Right lobe of liver (tissue), 6 donors: ENCODE measurements around the gene RNF157. TPM values are rescaled to one million over a fixed set of nuclear protein-coding genes. Genes with fewer than 3 reads are reported as not detected.

Source experiments
- ATAC-seq, 4 donors: fragments of 200-7000 bp; cut with Tn5 transposase; one replicate each; pipeline ENCODE4 v1.9.1; 2020; ENCODE audit warnings: mild to moderate bottlenecking in 4 of 4, moderate library complexity in 4 of 4
- DNase-seq, 3 donors: peaks; one replicate each; pipeline ENCODE4 v3.0.0-alpha.2; 2020
- H3K27ac ChIP-seq, 3 donors: fragments of 200-600 bp; one replicate each; pipeline ENCODE4 v1.8.0; 2022
- H3K27me3 ChIP-seq, 2 donors: fragments of 200-600 bp; one replicate each; pipeline ENCODE4 v1.8.0; 2022
- H3K36me3 ChIP-seq, 4 donors: fragments of 200-600 bp; sonication (generic) in 1 of 4; one replicate each; pipeline versions ENCODE4 v1.5.1 to v1.8.0; 2017 to 2022; ENCODE audit warnings: control low read depth in 1 of 4
- H3K4me1 ChIP-seq, 4 donors: fragments of 200-600 bp; sonication (generic) in 1 of 4; one replicate each; pipeline versions ENCODE4 v1.5.1 to v1.8.0; 2017 to 2022; ENCODE audit warnings: control low read depth in 1 of 4
- H3K4me3 ChIP-seq, 3 donors: fragments of 200-600 bp; one replicate each; pipeline ENCODE4 v1.8.0; 2022
- H3K9me3 ChIP-seq, 4 donors: fragments of 200-600 bp; sonication (generic) in 1 of 4; one replicate each; pipeline versions ENCODE4 v1.5.1 to v1.8.0; 2017 to 2022; ENCODE audit warnings: control low read depth in 1 of 4
- POLR2A ChIP-seq: fragments of 450-650 bp; IDR thresholded peaks from one replicate; pipeline ENCODE4 v1.6.1; 2017; ENCODE audit warnings: antibody characterized with exemption, mild to moderate bottlenecking
- WGBS: methylation state at CpG from one replicate; pipeline ENCODE4 v1.1.6; 2018; ENCODE audit warnings: low coverage, low lambda C conversion rate; ENCODE audit not compliant: insufficient coverage; ENCODE audit errors: missing lambda C conversion rate; 5-methylcytosine and 5-hydroxymethylcytosine counted together
- intact Hi-C, 2 donors: fragments of 100-400 bp; cut with DNase I; formaldehyde crosslinking; loops; one replicate each; pipeline versions ENCODE4 v1.11.2 to v1.14.1; 2022
- long read RNA-seq: library from polyadenylated mRNA; unstranded; transcript quantifications from one replicate; pipeline ENCODE4 v2.0.0, GENCODE V29; 2019
- total RNA-seq, 6 experiments: library from RNA; depleted of rRNA in 2 of 6; stranded (reverse); fragments of >200 nt in 2 of 6; fragmentation: NEBNext Ultra II Directional in 3 of 6; extraction: Animal tissue kit (Norgen Biotek cat#: 25700) in 3 of 6; gene quantifications; one replicate each; pipeline versions ENCODE4 v1.1.0 to v1.2.4, GENCODE V29; 2016 to 2023
- TF ChIP-seq, protein P1 (sequence below), 4 donors: fragments of 200-600 bp in 3 of 4; fragments of 450-650 bp in 1 of 4; IDR thresholded peaks; one replicate each; pipeline versions ENCODE4 v1.5.1 to v1.8.0; 2016 to 2022; ENCODE audit warnings: antibody characterized with exemption in 4 of 4, mild to moderate bottlenecking in 2 of 4
- donor health status: DM: no; HTN: yes; CAD: no.
- donor health status: DM: no; HTN: no; CAD: no.
- donor health status: DM: no; HTN: no; CAD: no.
- donor health status: DM: no; HTN: yes; CAD: no.
- donor health status: DM: no; HTN: yes; CAD: no.

Gene RNF157
- 10 to 100 TPM in 2 of 6 experiments, 1 to 10 TPM in 2, under 1 TPM in 2; 0.39 to 14.5 (median 6.0) TPM for total RNA-seq
- long read RNA-seq = 0 reads

GRCh38 chr17:76240461-76241203, at the start of gene RNF157:
Gene RNF157, minus strand, starts transcription at chr17:76240493. Its CDS starts 253 bp downstream, at chr17:76240240.
- WGBS = 3% methylated on average over 17 of the region's 102 CpGs
- peak; percentile 64 to 73 (median 71) for DNase-seq
- no peaks in the 10 kb centered on the region for H3K9me3 ChIP-seq
- TF ChIP-seq POLR2A = peak; percentile 51
- TF ChIP-seq, protein P1, sequence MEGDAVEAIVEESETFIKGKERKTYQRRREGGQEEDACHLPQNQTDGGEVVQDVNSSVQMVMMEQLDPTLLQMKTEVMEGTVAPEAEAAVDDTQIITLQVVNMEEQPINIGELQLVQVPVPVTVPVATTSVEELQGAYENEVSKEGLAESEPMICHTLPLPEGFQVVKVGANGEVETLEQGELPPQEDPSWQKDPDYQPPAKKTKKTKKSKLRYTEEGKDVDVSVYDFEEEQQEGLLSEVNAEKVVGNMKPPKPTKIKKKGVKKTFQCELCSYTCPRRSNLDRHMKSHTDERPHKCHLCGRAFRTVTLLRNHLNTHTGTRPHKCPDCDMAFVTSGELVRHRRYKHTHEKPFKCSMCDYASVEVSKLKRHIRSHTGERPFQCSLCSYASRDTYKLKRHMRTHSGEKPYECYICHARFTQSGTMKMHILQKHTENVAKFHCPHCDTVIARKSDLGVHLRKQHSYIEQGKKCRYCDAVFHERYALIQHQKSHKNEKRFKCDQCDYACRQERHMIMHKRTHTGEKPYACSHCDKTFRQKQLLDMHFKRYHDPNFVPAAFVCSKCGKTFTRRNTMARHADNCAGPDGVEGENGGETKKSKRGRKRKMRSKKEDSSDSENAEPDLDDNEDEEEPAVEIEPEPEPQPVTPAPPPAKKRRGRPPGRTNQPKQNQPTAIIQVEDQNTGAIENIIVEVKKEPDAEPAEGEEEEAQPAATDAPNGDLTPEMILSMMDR (IDR thresholded peaks at IDR 0.05) = no peak
- H3K27me3 ChIP-seq = no peaks in the 10 kb centered on the region
- intact Hi-C loops = no loop called here
- H3K4me3 ChIP-seq = peak within 1 kb of the TSS; percentile 55 to 61 (median 60)
- no peaks in the 10 kb centered on the region for H3K36me3 ChIP-seq
- ATAC-seq = peak; percentile 61 to 82 (median 76)
- H3K4me1 ChIP-seq = peaks cover 0 to 9% (median 4%) of the 10 kb centered on the region in 4 donors
- peak within 1 kb of the TSS in 1 of 3 donors; percentile 25 for H3K27ac ChIP-seq

GRCh38 chr17:76281573-76282371, 41.5 kb upstream of the RNF157 start:
- WGBS = 45% methylated on average over 11 of the region's 23 CpGs
- intact Hi-C loops = loop anchor here (5.0 to 10.0 kb wide), 2 partner anchors 159 to 267 kb away; no protein-coding TSS in a partner anchor
- Histone ChIP-seq H3K4me1 (no peaks in the 10 kb centered on the region), H3K27ac (no peak overlapping the region), H3K9me3 (no peaks in the 10 kb centered on the region), H3K36me3 (no peaks in the 10 kb centered on the region), H3K4me3 (no peak overlapping the region), H3K27me3 (no peaks in the 10 kb centered on the region)
- no peak for TF ChIP-seq POLR2A
- TF ChIP-seq, protein P1 (IDR thresholded peaks at IDR 0.05) = no peak
- ATAC-seq = peak; percentile 3 to 64 (median 52)
- peak in 1 of 3 donors; percentile 79 for DNase-seq

DNA sequence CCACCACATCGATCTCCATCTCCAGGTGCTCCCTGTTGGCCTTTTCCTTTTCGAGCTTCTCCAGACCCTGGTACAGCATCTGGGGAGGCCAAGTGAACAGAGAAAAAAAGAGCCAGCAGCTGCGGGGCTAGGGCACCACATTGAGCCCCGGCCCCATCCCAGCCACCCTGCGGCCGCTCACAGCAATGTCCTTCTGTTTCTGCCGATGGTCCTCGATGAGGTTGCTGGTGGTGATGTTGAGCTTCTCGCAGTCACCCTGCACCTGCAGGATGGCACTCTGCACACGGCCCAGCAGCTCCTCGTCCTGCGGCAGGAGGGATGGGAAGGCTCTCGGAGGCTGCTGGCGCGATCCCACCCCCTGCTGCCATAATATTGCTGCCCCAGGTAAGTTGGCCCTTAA, 40.4 kb upstream of the RNF157 start:
- TF ChIP-seq, protein P1 (IDR thresholded peaks at IDR 0.05) = no peak
- no peak for TF ChIP-seq POLR2A
- Histone ChIP-seq H3K27ac (no peak overlapping the region), H3K4me3 (no peak overlapping the region), H3K36me3 (no peaks in the 10 kb centered on the region), H3K9me3 (no peaks in the 10 kb centered on the region), H3K4me1 (no peaks in the 10 kb centered on the region), H3K27me3 (no peaks in the 10 kb centered on the region)
- intact Hi-C loops = loop anchor here (5.0 to 10.0 kb wide), 2 partner anchors 158 to 266 kb away; no protein-coding TSS in a partner anchor
- DNase-seq (no peak), ATAC-seq (no peak)
- 80% methylated on average over 1 of the region's 15 CpGs for WGBS

DNA sequence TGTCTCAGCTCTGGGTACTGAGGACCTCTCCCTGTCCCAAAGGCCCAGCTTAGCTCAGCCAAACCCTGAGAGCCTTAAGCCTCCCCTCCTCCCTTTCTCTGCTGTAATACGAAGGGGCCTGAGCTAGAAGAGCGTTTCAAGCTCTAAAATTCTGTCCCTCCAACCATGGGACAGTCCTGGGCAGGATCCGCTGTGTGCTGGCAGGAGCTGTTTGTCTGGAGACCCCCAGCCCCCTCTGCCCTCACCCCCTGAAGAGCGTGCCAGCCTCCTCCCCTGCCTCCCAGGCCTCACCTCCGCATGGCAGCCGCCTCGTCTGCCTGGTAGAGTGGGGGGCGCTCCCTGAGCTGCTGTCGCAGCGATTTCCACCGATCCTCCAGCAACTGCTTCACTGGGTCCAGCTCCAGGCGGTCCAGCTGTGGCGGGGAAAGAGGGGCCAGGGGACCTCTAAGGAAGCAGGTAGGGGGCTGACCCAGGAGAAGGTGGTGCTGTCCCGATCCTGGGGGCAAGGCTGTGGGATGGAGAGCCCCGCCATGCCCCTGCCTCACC, 39.5 kb upstream of the RNF157 start:
- WGBS = 74% methylated on average over 7 of the region's 15 CpGs
- intact Hi-C loops = loop anchor here (5.0 to 10.0 kb wide), 2 partner anchors 158 to 265 kb away; no protein-coding TSS in a partner anchor
- Histone ChIP-seq H3K4me1 (no peaks in the 10 kb centered on the region), H3K27ac (no peak overlapping the region), H3K9me3 (no peaks in the 10 kb centered on the region), H3K27me3 (no peaks in the 10 kb centered on the region), H3K36me3 (no peaks in the 10 kb centered on the region), H3K4me3 (no peak overlapping the region)
- DNase-seq (peak in 1 of 3 donors; percentile 57), ATAC-seq (no peak)
- TF ChIP-seq, protein P1 (IDR thresholded peaks at IDR 0.05) = no peak
- no peak for TF ChIP-seq POLR2A
